NCI-H774 (cell line): ENCODE results near the gene TCF15.
A peak's percentile ranks its signal among the peaks of the same experiment; 100 is the strongest.

ENCODE experiments used
- DNase-seq: peaks from one replicate; lab custom pipeline; 2025; lab: John Stamatoyannopoulos, UW

TCF15 gene, protein sequence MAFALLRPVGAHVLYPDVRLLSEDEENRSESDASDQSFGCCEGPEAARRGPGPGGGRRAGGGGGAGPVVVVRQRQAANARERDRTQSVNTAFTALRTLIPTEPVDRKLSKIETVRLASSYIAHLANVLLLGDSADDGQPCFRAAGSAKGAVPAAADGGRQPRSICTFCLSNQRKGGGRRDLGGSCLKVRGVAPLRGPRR

DNA sequence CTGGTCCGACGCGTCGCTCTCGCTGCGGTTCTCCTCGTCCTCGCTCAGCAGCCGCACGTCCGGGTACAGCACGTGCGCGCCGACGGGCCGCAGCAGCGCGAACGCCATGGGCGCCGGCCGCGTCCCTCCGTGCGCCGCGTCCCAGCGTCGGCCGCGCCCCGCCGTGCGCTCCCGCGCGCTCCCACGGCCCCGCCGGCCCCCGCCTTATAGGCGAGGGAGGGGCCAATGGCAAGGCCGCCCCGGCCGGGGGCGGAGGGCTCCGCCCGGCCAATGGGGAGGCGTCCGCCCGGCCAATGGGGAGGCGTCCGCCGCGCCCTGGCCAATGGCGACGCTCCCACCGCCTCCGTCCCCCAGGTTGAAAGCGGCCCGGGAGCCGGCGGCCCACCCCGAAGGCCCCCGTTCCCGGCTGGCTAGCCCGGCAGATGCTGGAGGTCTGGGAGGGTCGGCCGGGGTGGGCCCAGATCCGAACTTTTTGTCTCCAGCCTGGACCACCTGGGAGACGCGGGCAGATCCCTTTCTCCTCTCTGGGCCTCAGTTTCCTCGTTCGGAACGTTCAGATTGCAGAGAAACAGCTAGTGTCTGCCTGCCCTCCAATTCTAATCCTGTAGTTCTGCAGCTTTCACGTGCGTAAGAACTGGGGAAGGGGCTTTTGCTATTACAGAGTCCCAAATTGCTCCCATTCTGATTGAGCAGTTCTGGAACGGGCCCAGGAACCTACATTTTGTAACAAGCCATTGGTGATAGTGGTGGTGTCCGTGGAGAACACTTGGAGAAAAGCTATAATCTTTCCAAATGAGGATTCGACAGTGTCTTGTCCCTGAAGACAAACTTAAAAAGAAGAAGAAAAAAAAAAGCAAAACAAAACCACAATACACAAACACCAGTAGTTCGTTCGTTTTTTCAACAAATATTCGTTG is at the start of gene TCF15:
Gene TCF15, minus strand, starts transcription at position 180 of the 917 bp plus-strand sequence. Its CDS starts 72 bp downstream, at position 108.
- no peak for DNase-seq

DNA sequence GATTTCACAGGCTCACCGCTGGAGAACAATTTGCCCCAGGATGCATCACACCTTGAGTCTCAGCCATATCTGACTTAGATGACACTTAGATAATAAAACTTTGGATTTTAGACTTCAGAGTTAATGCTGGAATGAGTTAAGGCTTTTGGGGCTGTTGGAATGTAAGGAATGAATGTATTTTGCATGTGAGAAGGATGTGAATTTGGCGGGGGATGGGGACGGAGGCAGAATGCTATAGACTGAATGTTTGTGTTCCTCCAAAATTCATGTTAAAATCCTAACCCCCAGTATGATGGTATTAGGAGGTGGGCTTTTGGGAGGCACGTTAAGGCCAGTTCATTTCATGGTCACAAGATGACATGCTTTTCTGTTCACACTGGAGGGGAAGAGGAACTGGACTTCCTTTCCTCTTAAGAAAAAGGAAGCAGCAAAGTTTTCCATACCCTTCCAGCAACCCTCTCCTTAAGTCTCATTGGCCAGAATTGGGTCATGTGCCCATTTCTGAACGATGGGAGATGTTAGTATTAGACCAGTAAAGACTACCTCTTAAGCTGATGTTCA is 48.7 kb upstream of the TCF15 start:
- no peak for DNase-seq

DNA sequence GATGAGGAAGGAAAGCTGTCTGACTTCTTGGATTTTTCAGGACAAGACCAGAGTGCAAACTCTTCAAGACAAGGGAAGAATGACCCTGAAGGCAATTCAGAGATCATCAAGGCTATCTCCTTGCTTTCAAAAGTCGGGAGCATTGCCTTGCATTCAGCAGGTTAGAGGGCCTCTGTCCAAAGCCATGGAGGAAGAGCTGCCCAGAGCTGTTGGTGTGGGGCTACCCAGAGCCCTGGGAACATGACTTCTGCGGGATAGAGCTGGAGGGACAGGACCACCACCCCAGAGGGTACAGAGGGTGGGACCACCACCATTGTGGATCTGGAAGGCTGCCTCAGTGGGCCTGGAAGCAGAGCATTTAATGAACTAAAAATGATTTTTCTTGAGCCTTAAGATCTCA is 48.1 kb upstream of the TCF15 start:
- no peak for DNase-seq

DNA sequence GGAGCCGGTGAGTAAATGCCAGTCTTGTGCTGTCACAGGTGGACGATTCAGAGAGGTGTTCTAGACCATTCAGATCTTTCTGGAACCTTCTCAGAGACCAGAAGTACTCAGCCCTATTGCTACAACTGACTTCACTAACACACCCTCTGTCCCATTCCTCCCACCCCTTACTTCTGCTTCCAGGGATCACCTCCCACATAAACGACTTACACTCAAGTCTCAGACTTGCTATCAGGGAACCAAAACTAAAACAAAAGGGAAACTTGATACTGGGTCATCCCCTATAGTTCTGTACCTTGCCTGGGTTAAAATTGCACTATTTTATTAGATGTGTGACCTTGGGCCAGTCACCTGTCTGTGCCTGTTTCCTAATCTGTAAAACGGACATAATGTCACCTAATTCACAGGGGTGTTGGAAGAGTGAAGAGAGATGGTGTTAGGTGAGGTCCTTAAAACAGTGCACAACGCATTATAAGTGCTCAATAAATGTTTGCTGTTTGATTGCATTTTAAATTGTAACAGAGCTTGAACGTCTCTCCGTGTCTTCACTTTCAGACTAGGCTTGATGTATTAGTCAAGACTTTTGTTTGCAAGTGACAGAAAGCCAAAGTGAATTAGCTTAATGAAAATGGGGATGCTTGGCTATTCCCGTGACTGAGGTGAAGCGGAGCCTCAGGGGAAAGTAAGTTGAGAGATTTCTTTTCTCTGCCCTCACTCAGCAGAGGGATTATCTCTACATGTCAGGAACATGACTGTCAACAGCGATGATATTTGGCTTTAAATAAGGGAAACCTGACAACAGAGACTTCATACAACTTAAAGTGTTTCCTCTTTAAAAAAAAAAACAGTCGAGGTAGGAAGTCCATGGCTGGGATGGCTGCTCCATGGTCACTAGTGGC is 45.9 kb upstream of the TCF15 start:
- DNase-seq = no peak

DNA sequence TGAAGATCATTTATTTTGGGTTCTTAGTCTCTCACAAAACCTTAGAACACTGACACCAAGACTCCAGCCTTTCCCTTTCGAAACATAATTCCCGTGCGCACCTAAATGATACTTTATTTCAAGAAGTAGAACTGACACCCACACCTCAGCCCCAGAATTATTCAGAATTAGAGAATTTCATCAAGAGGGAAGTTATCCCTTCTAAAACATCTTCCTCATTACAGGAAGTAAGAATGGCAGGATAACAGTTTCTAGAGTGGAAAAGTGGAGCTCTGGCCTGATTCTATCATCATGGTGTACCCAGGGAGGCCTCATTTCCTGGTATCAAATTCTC is 44.3 kb upstream of the TCF15 start:
- no peak for DNase-seq

DNA sequence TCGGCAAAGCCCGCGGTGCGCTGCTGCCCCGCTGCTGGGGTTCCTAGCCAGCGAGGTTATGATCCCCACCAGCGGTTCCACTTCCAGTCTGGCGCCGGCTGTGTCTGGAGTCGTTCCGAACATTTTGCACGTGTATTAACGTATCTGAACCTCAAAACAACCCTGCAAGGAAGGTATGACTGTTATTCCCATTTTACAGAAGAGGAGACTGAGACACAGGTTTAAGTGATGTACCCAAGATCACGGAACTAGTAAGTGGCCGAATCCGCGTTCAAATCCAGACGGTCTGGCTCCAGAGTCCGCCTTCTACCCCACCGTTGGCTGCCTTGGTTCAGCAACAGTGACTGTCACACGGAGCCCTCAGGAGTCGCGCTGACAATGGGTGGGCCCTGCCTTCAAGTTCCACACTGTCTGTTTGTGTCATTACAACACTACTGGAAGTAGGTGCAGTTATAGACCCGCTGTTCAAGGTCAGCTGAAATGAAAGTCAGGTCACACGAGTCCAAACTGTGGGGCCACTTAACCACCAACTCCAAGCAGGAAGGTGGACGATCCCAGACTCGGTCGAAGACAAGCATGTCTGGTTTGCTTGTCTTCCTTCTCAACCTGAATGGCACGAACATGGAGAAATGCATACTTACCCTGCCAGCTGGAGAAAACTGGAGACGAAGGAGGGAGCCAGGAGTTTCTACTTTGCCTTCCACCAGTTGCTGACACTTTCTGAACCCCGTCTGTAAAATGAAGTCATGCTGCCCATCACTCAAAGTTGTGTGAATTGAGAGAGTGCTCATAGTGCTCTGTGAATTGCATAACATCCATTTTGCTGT is 43.7 kb upstream of the TCF15 start:
- DNase-seq = no peak

DNA sequence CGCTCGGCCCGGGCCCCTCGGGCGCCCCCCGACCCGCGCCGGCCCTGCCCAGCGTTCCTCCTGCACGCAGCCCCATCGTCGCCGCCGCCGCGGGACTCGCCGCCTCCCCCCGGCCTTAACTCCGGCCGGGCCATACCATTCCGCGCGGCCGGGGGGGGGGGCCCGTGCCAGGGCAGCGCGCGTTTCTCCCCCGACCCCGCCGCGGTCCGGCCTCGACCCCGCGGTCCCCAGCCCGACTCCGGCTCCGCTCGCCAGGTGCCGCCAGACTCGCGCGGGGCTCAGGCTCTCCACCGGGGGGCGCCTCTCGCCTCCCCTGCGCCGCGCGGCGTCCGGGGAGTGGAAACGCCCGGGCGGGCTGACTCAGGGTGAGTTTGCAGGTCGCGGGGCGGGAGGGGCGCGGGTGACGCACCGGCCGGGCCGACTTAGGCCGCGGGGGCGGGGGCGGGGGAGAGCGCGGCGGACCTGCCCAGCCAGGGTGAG is 43.0 kb upstream of the TCF15 start, which contains the start of gene SRXN1:
Gene SRXN1, minus strand, starts transcription at position 91 of the 480 bp plus-strand sequence. Its CDS starts 15 bp downstream, at position 76.
- peak; percentile 75 for DNase-seq

DNA sequence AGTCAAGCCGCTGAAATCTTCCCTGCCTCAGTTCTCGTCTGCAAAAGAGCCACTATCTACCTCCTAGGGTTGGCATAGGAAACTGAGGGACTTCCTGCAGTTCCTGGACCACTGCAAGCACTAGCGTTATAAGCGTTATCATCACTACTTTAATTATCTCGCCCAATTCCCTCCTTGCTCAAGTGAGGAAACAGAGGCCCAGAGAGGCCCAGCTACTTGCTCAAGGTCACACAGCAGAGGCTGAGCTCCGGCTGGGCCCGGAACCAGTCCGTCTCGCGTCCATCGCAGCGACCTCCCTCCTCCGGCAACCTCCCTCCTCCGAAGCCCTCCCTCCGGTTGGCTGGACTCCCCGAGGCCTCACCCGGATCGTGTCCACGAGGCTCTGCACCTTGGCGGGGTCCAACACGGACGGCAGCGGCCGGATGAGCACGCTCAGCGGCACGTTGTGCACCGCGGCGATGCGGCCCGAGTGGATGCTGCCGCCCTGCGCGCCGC is 42.6 kb upstream of the TCF15 start:
- DNase-seq = no peak

DNA sequence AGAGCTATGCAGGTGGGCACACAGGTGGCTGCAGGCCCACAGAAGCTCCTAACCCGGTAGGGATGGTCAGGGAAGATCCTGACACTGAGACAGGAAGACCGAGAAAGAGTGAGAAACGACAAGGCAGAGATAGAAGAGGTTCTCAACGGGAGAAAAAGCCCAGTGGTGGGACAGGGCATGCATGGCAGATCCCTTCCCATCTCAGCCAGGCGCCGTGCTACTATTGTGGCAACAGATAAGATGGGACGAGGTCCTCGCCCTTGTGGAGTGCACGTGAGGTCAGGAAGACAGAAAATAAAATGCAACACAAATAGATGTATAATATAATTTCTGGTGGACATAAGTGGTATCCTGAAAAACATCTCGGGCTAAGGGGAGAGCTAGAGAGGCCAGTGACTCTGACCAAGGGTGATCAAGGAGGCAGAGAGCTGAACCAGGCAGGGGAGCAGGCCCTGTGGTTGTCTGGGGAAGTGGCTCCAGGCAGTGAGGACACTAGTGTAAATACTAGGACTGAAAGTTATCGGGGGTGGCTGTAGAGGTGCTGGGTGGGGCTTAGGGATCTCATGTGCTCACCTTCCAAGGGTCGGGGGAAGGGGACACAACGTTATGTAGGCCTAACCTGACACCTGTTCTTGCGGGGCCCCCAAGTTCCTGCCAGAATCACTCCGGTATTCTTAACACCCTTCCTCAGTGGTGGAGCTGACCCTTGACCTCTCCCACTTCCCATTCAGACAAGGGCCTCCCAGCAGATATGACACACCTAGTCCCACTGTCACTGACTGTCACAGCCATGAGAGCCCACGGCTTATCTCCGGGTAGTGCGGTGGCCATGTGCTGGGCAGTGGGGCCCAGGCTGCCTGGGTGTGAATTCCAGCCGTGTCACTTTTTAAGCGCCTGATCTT is 41.9 kb upstream of the TCF15 start:
- DNase-seq = no peak

DNA sequence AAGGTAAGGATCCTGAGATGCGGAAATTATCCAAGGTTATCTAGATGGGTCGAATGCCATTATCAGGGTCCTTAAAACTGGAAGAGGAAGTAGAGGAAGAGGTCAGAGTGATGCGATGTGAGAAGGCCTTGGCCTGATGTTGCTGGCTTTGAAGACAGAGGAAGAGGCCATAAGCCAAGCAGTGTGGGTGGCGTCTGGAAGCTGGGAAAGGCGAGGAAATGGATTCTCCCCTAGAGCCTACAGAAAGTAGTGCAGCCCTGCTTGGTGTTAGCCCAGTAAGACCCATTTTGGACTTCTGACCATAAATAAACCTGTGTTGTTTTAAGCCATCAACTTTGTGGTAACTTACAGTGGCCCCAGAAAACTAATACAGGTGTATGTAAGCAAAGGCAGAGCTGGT is 40.8 kb upstream of the TCF15 start:
- no peak for DNase-seq

DNA sequence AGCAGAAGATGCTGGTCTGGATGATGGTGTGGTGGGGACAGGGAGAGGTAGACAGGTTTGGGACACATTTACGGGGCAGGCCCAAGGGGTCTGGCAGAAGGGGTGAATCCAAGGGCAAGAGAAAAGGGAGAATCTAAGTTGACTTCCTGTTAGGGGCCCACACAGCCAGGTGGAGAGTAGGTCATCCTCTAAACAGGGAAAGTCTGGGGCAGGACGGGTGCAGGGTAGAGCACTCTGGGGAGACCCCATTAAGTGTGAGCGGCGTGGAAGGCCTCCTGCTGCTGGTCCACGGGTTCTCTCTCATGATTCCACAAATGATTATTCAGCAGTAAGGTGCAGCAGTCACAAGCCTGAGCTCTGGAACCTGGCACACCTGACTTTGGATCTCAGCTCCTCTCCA is 40.2 kb upstream of the TCF15 start:
- DNase-seq = no peak

DNA sequence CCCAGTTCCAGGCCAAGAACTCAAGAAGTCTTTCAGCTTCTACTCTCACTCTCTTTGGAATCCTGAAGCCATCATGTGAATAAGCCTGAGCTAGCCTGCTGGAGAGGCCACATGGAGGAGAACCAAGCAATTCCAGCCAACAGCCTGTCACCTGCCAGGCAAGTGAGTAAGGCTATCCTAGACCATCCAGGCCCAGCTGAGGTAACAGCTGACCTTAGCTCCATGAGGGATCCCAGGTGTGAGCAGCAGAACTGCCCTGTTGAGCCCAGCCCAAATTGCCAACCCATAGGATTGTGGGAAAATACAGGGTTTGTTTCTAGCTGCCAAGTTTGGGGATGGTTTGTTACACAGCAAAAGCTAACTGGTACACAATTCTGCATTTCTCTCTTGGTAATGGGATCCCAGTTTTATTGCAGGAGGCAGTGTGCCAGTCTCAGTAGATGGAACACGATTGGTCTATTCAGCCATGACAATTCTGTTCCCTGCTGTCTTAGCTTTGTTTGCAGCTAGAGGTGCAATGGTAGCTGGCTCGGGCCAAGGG is 37.4 kb upstream of the TCF15 start:
- DNase-seq = no peak

DNA sequence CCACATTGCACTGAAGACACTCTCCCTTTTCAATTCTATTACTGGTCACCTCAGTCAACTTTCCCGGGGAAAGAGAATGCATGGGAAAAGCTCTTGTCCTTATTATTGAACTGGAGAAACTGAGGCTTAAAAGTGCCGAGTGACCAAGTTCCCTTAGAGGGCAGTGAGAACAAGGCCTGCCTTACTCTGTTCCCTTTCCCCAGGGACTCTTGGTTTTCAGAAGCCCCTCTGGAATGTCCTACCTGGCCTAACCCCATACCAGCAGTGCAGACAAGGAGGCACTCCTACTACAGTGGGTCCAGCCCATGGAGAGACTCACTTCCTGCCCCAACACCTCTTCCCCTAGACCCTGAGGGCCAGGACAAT is 36.7 kb upstream of the TCF15 start:
- no peak for DNase-seq

DNA sequence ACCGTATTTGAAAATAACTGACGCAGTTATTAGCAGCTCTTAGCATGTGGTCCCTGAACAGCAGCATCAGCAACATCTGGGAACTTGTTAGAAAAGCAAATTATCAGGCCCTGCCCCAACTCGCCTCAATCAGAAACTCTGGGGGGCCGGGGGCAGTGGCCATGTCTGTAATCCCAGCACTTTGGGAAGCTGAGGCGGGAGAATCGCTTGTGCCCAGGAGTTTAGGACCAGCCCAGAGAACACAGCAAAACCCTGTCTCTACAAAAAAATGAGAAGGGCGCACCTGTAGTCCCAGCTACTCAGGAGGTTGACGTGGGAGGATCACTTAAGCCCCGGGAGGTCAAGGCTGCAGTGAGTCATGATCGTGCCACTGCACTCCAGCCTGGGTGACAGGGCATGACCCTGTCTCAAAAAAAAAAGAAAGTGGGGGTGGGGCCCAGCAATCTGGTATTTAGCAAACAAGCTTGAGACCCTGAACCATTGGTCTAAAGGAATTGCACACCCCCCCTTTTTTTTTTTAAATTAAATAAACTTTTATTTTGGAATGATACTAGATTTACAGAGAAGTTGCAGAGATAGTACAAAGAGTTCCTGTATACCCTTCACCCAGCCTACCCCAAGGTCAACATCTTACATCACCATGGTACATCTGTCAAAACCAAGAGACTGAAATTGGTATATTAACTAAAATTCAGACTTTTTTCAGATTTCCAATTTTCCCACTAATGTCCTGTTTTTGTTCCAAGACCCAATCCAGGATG is 36.2 kb upstream of the TCF15 start:
- DNase-seq = no peak

DNA sequence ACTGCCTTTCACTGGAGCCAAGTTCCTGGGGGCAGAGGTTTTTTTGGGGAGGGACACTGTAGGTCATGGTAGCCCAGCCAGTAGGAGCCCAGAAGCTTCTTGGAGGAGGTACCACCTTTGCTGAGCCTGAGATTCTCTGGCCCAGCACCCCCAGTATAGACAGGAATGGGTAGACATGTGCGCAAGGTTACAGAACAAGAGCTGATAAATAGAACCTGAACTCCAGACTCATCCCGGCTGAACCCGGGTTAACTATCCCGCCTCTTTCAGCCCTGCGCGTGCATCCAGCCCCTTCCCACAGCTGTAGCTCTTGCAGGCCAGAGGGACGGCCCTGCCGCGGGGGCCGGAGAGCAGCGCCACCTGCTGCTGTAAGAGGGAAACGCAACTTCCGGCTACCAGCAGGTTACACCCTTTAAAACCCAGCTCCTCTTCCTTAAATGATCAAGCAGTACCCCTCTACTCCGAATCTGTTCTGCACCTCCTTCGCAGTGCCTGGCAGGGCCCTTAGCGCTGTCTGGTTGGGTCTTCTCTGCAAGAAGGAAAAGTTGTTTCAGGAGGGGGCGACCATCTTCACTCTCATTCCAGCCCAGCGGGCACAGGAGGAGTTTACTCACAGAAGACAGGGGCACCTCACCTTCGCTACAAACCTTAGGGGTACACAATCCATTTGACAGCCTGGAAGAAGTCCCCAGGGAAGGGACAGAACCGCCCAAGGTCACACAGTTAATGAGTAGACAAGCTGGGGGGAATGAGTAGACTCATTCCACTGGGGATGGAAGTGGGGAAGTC is 35.4 kb upstream of the TCF15 start:
- DNase-seq = peak; percentile 23

DNA sequence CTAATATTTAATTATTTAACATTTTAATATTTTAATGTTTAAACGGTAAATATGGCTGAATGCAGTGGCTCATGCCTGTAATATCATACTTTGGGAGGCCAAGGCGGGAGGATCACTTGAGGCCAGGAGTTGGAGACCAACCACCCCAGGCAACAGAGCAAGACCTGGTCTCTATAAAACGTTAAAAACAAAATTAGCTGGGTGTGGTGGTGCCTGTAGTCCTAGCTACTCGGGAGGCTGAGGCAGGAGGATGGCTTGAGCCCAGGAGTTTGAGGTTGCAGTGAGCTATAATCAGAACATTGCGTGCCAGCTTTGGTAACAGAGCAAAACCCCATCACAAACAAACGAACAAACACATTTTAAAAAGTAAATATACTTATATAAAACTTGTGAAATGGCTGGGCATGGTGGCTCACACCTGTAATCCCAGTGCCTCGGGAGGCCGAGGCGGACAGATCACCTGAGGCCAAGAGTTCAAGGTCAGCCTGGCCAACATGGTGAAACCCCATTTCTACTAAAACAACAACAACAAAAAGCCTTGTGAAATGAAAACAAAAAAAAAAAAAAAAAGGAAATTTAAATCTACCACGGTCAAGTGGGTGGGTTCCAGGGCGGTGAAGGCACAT is 34.7 kb upstream of the TCF15 start:
- no peak for DNase-seq

DNA sequence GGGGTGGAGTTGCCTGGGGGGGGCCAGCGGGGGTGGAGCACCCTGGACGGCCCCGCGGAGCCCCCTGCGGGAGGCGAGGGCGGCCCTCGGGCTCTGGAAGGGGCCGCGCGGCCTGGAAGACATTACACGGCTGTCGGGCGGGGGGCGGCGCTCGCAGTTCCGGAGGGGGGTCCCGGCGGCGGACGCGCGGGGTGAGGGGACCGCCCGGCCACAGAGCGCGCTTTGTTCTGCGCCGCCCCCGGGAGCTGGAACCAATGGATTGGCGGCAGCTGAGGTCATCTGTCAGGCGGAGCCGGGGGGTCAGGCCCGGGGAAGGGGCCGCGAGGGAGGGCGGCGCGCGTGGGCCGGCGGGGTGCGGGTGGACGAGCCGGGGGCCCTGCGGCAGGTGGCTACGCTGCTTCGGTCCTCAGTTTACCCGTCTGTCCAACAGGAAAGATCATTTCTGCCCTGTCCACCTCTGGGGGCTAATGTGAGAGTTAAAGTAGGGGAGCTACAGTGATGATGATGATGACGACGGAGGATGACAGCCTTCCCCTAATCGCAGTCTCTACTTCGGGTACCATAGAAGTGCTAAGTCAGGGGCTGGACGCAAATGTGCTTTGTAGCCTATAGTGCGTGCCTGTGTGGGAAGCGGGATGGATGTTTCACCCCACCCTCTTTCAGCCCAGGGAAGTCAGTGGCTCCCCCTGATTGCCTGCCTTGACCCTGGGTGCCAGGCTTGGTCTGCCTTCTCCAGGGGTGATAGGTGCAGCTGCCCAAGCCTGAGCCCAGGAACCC is 32.5 kb upstream of the TCF15 start:
- no peak for DNase-seq
